OCI-LY3 (cell line): ENCODE measurements around the gene INPP5A.
"Not testable (repeated sequence)": the region's sequence is repeated elsewhere in the genome, so short reads cannot be mapped to it uniquely, and the experiment has no call there.

Experiments used
- H2AFZ ChIP-seq: fragments of 200-600, 300-600 bp; shearing (Covaris generic); 2 replicates; pipeline ENCODE4 v1.6.0; 2014; ENCODE audit warnings: antibody characterized with exemption, low read depth, low read length
- H3K27ac ChIP-seq: fragments of 200-600, 300-600 bp; sonication (generic); 2 replicates; pipeline ENCODE4 v1.5.1; 2014; ENCODE audit warnings: mild to moderate bottlenecking, low read length, moderate library complexity, mixed read lengths
- H3K27me3 ChIP-seq: fragments of 200-600, 300-600 bp; sonication (generic); 2 replicates; pipeline ENCODE4 v1.6.1; 2014; ENCODE audit warnings: low read depth, low read length, mixed read lengths
- H3K36me3 ChIP-seq: fragments of 200-600, 300-600 bp; sonication (generic); replicated peaks from 2 replicates; pipeline ENCODE3; 2014; ENCODE audit warnings: low read depth, low read length, mixed read lengths
- H3K4me1 ChIP-seq: fragments of 300-600, 200-600 bp; sonication (generic); 2 replicates; pipeline ENCODE4 v1.6.1; 2014; ENCODE audit warnings: low read length, mixed read lengths
- H3K4me2 ChIP-seq: fragments of 200-600, 300-600 bp; sonication (generic); 2 replicates; pipeline ENCODE4 v1.6.1; 2014; ENCODE audit warnings: low read length, mixed read lengths
- H3K4me3 ChIP-seq: fragments of 300-600, 200-600 bp; sonication (generic); 2 replicates; pipeline ENCODE4 v1.5.1; 2014; ENCODE audit warnings: antibody characterized with exemption, mild to moderate bottlenecking, low read length, moderate library complexity
- H3K79me2 ChIP-seq: fragments of 300-600, 200-600 bp; shearing (Covaris generic); 2 replicates; pipeline ENCODE4 v1.6.1; 2014; ENCODE audit warnings: mild to moderate bottlenecking, low read length, mixed read lengths
- H3K9ac ChIP-seq: fragments of 300-600, 200-600 bp; shearing (Covaris generic); 2 replicates; pipeline ENCODE4 v1.6.0; 2014; ENCODE audit warnings: mild to moderate bottlenecking, low read length, moderate library complexity
- H3K9me3 ChIP-seq: fragments of 200-600, 300-600 bp; shearing (Covaris generic); 2 replicates; pipeline ENCODE4 v1.6.1; 2014; ENCODE audit warnings: low read length, mixed read lengths; ENCODE audit not compliant: insufficient read depth
- H4K20me1 ChIP-seq: fragments of 200-600, 300-600 bp; sonication (generic); 2 replicates; pipeline ENCODE4 v1.6.1; 2016; ENCODE audit warnings: low read length, mixed read lengths; ENCODE audit not compliant: insufficient read depth
- CTCF ChIP-seq: fragments of 200-600, 300-600 bp; sonication (generic); IDR thresholded peaks from 2 replicates; pipeline ENCODE4 v1.5.1; 2014; ENCODE audit warnings: antibody characterized with exemption, low read length, low read depth
- EZH2phosphoT487 ChIP-seq: fragments of 200-600 bp; shearing (Covaris generic); IDR thresholded peaks from 2 replicates; pipeline ENCODE4 v1.6.1; 2018; ENCODE audit warnings: antibody characterized with exemption, mixed run types, low read depth

The INPP5A gene

GRCh38 chr10:132671228-132672154 is 133.9 kb downstream of the INPP5A start:
- Histone ChIP-seq H3K79me2 (no peaks in the 10 kb centered on the region), H3K36me3 (no peaks in the 10 kb centered on the region), H3K9ac (no peak overlapping the region), H4K20me1 (no peaks in the 10 kb centered on the region), H3K27ac (no peak overlapping the region), H3K4me1 (no peaks in the 10 kb centered on the region), H3K9me3 (no peaks in the 10 kb centered on the region), H2AFZ (no peak overlapping the region), H3K4me2 (no peak overlapping the region), H3K4me3 (no peak overlapping the region), H3K27me3 (no peaks in the 10 kb centered on the region)
- TF ChIP-seq CTCF, result no peak
- no peak for TF ChIP-seq EZH2phosphoT487

DNA sequence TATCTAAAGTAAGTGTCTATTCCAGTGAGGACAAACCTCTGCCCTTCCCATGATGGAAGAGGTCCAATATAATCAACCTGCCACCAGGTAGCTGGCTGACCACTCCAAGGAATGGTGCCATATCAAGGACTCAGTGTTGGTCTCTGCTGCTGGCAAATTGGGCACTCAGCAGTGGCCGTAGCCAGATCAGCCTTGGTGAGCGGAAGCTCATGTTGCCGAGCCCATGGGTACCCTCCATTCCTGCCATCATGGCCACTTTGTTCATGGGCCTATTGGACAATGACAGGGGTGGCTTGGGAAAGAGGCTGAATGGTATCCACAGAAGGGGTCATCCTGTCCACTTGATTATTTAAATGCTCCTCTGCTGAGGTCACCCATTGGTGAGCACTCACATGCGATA is 136.2 kb downstream of the INPP5A start:
- not testable (repeated sequence) for H3K27me3 ChIP-seq, H3K27ac ChIP-seq, H3K9me3 ChIP-seq, H3K4me2 ChIP-seq, H2AFZ ChIP-seq, H3K4me3 ChIP-seq, H3K4me1 ChIP-seq, H3K79me2 ChIP-seq, H3K36me3 ChIP-seq, H4K20me1 ChIP-seq, H3K9ac ChIP-seq

- Histone ChIP-seq H3K9me3 (no peaks in the 10 kb centered on the region), H3K4me1 (no peaks in the 10 kb centered on the region), H3K36me3 (no peaks in the 10 kb centered on the region), H3K27me3 (no peaks in the 10 kb centered on the region), H2AFZ (no peak overlapping the region), H3K79me2 (no peaks in the 10 kb centered on the region), H4K20me1 (no peaks in the 10 kb centered on the region), H3K9ac (no peak overlapping the region), H3K4me2 (no peak overlapping the region), H3K27ac (no peak overlapping the region), H3K4me3 (no peak overlapping the region)
- TF ChIP-seq EZH2phosphoT487 (no peak), CTCF (no peak)
These were observed 136.7 kb downstream of the INPP5A start for GRCh38 chr10:132674311-132674710.

DNA sequence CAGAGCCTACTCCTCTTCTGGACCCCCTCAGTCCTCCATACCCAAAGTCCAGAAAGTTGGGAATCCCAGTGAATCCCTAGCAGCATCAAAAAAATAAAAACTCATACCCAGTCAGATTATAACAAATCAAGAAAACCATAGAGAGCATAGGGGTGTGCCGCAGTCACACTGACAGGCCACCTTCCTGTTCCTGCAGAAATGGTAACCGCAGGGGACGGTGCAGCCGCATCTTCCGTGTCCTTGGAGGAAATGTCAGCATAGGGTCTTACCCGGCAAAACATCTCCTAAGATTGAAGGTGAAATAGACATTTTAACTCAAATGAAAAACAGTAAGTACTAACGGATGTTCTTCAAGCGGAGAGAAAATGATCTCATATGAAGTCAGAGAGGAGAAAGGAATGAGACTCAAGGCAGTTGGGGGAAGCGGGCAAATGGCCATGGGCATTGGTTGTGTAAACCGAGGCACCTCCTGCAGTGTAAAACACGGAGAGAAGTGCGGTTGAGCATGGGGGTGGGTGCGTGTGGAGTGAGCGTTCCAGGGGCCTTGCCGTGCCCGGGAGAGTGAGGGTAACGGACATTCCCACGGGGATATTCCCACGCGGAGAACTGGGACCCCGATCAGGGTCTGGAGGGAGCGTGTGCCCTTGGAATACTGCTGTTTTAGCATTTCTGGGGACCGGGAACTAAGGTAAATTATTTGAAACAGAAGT is 137.6 kb downstream of the INPP5A start:
- Histone ChIP-seq H3K27me3 (no peaks in the 10 kb centered on the region), H3K36me3 (no peaks in the 10 kb centered on the region), H3K4me1 (no peaks in the 10 kb centered on the region), H3K9me3 (no peaks in the 10 kb centered on the region), H3K9ac (no peak overlapping the region), H2AFZ (no peak overlapping the region), H3K27ac (no peak overlapping the region), H3K4me2 (no peak overlapping the region), H3K4me3 (no peak overlapping the region), H4K20me1 (no peaks in the 10 kb centered on the region), H3K79me2 (no peaks in the 10 kb centered on the region)
- TF ChIP-seq CTCF (no peak), EZH2phosphoT487 (no peak)
